Frontal cortex (tissue), 4 donors: ENCODE results near the gene AKAP13. TPM values are rescaled to one million over a fixed set of nuclear protein-coding genes. Genes with fewer than 3 reads are reported as not detected.

Experiments
- DNase-seq, 2 donors: peaks; one replicate each; pipeline ENCODE4 v3.0.0; 2012; ENCODE audit warnings: low spot score in 2 of 2
- FAIRE-seq: peaks from 2 replicates; lab custom pipeline; 2012; peaks lifted over from hg19 to GRCh38; lab: Jason Lieb, UNC
- total RNA-seq: library from RNA; depleted of rRNA; stranded (reverse); fragments of >200 nt; gene quantifications from one replicate; pipeline ENCODE4 v1.2.3, GENCODE V29; 2014
- donor health status: control.
- donor health status: control.
- donor health status: control.

The AKAP13 gene
- total RNA-seq, 1 donor from 2014 or later = 67.3 TPM

DNA sequence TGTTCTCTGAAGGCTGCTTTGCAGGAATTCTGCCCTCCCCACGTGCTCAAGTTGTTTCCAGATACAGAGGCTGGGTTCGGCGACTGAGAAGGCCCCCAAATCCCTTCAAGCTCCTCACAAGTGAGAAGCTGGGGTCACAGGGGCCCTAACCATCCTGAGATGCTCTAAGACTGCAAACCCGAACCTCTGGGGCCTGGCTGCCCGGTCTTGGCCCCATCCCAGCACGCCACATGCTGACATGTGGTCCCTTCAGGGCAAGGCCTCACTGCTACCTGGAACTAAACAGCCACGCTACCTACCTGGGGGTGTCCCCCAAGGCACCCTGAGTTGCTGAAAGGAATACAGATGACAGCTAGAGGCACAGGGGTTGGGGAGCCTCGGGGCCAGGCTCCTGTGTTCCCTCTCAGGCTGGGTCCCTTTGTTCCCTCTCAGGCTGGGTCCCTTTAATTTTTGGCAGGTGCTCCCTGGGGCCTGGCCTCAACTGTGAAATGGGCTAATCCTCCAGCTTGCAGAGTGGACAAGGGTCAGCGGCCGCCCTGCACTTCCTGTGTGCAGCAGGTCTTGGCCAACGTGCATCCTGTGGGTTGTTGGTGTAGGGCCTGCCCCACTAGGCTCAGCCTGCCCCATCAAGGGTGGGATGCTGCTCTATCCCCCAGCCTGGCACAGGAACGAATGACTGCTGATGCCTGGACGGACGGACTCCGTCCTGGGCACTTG, 381.8 kb downstream of the AKAP13 start:
- no peak for DNase-seq
- no peak for FAIRE-seq

- DNase-seq (no peak), FAIRE-seq (no peak)
Measured at GRCh38 chr15:85762756-85763127, 382.3 kb downstream of the AKAP13 start.

DNA sequence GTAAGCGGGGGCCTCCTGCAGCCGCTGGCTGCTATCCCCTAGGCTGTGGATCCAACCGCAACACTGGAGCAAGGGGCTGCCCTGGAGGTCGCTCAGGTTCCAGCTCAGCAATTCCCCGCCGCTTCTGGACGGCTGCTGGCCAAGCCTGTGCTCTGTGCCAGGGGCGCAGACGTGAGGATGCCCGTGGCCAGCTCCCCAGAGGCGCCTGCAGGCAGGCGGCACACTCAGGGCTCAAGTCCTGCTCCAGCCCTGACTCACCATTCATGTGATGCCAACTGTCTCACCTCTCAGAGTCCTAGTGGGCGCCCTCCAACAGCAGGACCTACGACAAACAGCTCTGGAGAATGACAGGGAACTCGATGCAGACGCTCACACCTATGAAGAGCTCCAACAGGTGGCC, 382.8 kb downstream of the AKAP13 start:
- FAIRE-seq = no peak
- DNase-seq = no peak

GRCh38 chr15:85763673-85764633, 383.6 kb downstream of the AKAP13 start:
- DNase-seq = no peak
- no peak for FAIRE-seq

DNA sequence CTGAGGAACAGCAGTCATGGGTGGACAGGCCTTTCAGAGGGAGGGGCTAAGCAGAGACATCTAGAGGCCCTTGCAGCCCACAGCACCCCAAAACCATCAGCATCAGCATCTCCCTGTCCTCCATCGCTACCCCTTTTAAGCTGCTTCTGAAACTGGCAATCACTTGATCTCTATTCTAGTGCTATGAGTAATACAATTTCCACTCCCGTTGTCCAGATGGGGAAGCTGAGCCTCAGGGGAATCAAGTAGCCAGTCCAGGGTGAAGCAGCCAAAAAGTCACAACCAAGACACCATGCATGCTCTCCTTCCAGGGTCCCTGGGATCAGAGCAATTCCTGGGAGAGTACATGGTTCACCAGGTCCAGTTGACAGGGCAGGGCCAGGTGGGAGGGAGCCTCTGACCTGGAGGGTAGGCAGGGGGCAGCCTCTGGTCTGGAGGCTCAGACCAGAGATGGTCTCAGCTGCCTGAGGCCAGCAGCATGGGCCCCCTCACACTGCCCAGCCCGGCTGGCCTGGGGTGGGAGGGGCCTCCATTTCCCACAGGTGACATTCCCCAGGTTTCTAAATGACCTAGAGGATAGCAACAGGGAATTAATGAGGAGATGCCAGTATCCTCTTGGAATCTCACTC, 384.4 kb downstream of the AKAP13 start:
- FAIRE-seq = no peak

GRCh38 chr15:85766001-85766831, 385.8 kb downstream of the AKAP13 start:
- DNase-seq = no peak

More for the DNA sequence above, 384.4 kb downstream of the AKAP13 start:
- DNase-seq = no peak

DNA sequence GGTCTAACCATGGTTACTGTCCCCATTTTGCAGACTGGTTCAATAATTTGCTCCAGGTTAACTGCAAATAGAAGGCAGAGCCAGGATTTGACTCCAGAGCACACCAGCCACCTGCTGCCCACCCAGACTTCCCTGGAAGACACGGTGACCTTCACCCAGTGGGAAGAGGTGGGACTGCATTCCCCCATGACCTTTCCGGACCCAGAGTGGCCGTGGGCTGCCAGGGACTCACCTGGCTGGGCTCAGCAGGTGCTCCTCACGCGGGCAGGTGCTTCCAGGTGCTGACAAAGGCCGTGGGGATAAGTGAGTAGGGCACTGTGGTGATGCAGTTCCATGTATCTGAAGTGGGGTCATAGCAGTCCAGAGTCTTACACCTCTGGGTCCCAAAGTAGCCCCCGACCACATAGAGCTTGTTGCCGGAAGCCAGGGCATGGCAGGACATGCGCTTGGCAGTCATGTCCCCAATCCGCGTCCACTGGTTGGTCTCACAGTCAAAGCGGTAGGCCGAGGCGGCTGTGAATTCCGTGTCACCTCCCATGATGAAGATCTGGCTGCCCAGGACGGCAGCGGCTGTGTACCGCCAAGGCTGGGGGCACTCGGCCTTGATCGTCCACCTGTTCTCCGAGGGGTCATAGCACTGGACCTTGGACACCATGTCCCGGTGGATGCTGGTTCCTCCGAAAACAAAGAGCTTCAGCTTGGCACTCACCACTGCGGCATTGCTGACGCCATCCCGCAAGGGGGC, 387.6 kb downstream of the AKAP13 start:
- DNase-seq (no peak), FAIRE-seq (no peak)

More at GRCh38 chr15:85766001-85766831, 385.8 kb downstream of the AKAP13 start:
- no peak for FAIRE-seq

- no peak for DNase-seq
- no peak for FAIRE-seq
Measured at GRCh38 chr15:85768595-85769168, 388.3 kb downstream of the AKAP13 start.

DNA sequence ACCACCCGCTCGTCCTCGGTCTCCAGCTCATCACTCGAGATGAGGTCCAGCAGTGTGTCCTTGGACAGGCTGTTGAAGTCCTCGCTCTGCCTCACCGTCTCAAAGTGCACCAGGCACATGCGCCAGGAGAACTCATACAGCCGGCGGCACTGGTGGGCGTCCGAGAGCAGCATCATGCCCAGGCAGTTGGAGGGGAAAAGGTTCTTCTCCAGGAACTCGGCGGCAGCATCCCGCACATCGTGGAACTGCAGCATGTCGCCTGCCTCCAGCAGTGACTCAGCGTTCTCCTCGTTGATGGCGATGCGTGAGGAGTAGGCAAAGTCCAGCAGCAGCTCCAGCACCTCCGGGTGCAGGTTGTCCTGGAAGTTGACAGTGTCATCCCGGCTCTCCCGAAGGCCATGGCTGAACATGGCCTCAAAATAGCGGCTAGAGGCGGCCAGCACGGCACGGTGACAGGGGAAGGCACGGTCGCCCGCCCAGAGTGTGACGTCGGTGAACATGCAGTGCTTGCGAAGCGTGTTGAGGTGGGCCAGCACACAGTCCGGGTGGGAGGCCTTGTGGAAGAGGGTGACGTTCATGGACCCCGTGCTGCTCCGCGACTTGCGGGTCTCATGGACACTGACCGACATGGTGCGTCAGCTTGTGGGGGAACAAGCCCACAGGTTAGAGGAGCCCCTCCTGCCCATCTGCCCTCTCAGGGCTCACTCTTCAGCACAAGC, 388.9 kb downstream of the AKAP13 start:
- FAIRE-seq (no peak), DNase-seq (no peak)

GRCh38 chr15:85770096-85771041, 390.0 kb downstream of the AKAP13 start:
- DNase-seq (no peak), FAIRE-seq (no peak)

- no peak for DNase-seq
- no peak for FAIRE-seq
Measured at GRCh38 chr15:85771271-85771670, 390.9 kb downstream of the AKAP13 start.

- FAIRE-seq (no peak), DNase-seq (no peak)
Measured at GRCh38 chr15:85771781-85772445, 391.5 kb downstream of the AKAP13 start.

DNA sequence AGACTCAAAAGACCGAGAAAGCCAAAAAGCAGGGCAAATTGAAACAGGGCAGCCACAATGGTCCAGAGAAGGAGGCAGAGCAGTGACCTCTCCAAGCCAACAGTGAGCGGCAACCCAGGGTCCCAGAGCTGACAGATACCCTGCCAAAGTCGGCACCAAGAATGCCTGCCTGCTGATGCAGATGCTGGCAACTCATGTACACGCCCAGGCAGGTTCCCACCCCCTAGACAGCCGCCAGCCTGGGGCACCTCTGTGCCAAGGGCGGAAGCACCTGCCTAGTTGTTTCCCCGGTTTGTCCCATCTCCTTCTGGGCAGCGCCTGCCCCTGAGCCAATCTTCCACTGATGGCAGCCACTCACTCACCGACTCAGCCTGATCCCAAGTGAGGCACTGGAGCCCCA, 392.3 kb downstream of the AKAP13 start:
- FAIRE-seq = no peak
- no peak for DNase-seq

DNA sequence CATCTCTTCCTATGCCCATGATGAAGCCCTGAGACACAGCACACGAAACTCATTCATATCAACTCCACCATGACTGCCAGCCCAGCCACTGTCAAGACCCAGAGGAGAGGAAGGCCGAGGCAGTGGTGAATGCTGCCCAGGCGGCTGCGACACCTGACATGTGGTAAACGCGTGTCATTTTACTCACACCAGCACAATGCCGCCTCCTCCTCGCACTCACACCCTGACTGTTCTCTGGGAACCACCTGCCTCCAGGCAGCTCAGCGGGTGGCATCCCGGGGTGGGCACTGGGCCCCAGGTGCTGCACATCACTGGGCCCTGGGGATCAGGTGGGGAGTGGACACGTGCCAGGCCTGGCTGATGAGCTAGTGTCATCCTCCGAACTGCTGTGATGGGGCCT, 392.8 kb downstream of the AKAP13 start:
- no peak for DNase-seq
- FAIRE-seq = no peak

- DNase-seq (no peak), FAIRE-seq (no peak)
Measured at GRCh38 chr15:85773970-85774369, 393.6 kb downstream of the AKAP13 start.
